ENCODE measurements around the gene RRP1B.

- TF ChIP-seq CTCF (IDR thresholded peaks at IDR 0.05; ENCODE audit: poor library complexity): no peak
- no peak for TF ChIP-seq EZH2phosphoT487 (IDR thresholded peaks at IDR 0.05; ENCODE audit: low read depth, severe bottlenecking, unreplicated experiment)
- TF ChIP-seq EZH2 (IDR thresholded peaks at IDR 0.05; ENCODE audit: borderline replicate concordance): no peak
Measured at GRCh38 chr21:43734928-43735229, 75.5 kb downstream of the RRP1B start.
